Fibroblast of lung (primary cell): Measurements from ENCODE around the gene TMEM205.

Experiments used
- CTCF ChIP-seq, 2 donors: IDR thresholded peaks in 1 of 2; conservative IDR thresholded peaks in 1 of 2; 1 replicate in 1 of 2; 2 replicates in 1 of 2; pipeline ENCODE4 v1.5.1; 2011 to 2012; ENCODE audit warnings: low read length in 2 of 2, control low read depth in 1 of 2, inconsistent platforms in 1 of 2, low read depth in 1 of 2, mild to moderate bottlenecking in 1 of 2
- EZH2 ChIP-seq: IDR thresholded peaks from 2 replicates; pipeline ENCODE4 v1.5.1; 2012; ENCODE audit warnings: low read length, control low read depth, mild to moderate bottlenecking; ENCODE audit errors: missing control alignments

GRCh38 chr19:11373885-11374432 lies 27.9 kb upstream of the TMEM205 start:
- TF ChIP-seq CTCF (conservative IDR thresholded peaks at IDR 0.05 in 1 of 2, IDR thresholded peaks at IDR 0.05 in 1 of 2; ENCODE audit: low read depth in 1 of 2, low read length in 2 of 2) (no peak), EZH2 (no peak)
